Small intestine (tissue), 7 donors: ENCODE data around the gene ACSL3. TPM values are rescaled to one million over a fixed set of nuclear protein-coding genes. Genes with fewer than 3 reads are reported as not detected.

Experiments
- DNase-seq, 2 donors: peaks; one replicate each; pipeline versions ENCODE4 v3.0.0 to v3.0.0-alpha.2; 2013
- FAIRE-seq: peaks from 2 replicates; lab custom pipeline; 2012; peaks lifted over from hg19 to GRCh38; lab: Jason Lieb, UNC
- H3K27ac ChIP-seq, 3 donors: one replicate each; pipeline ENCODE4 v1.5.1; 2013; ENCODE audit warnings: low read length in 2 of 3, mild to moderate bottlenecking in 2 of 3, control low read depth in 1 of 3, inconsistent platforms in 1 of 3, low read depth in 1 of 3, moderate library complexity in 1 of 3
- H3K27me3 ChIP-seq, 3 donors: one replicate each; pipeline ENCODE4 v1.6.1; 2013; ENCODE audit warnings: low read length in 3 of 3, inconsistent platforms in 1 of 3; ENCODE audit not compliant: control insufficient read depth in 3 of 3, insufficient read depth in 3 of 3
- H3K36me3 ChIP-seq, 3 donors: one replicate each; pipeline ENCODE4 v1.6.1; 2013; ENCODE audit warnings: low read length in 3 of 3, inconsistent platforms in 1 of 3, low read depth in 1 of 3, mild to moderate bottlenecking in 1 of 3, moderate library complexity in 1 of 3; ENCODE audit not compliant: control insufficient read depth in 3 of 3, insufficient read depth in 2 of 3
- H3K4me1 ChIP-seq, 3 donors: one replicate each; pipeline ENCODE4 v1.6.1; 2013; ENCODE audit warnings: low read length in 2 of 3, inconsistent platforms in 1 of 3, low read depth in 1 of 3, mild to moderate bottlenecking in 1 of 3, moderate library complexity in 1 of 3; ENCODE audit not compliant: control insufficient read depth in 3 of 3, insufficient read depth in 2 of 3
- H3K4me3 ChIP-seq, 3 donors: one replicate each; pipeline ENCODE4 v1.5.1; 2013; ENCODE audit warnings: low read length in 3 of 3, control low read depth in 1 of 3, inconsistent platforms in 1 of 3, low read depth in 1 of 3, mild to moderate bottlenecking in 1 of 3, moderate library complexity in 1 of 3
- H3K9me3 ChIP-seq, 2 donors: one replicate each; pipeline ENCODE4 v1.6.1; 2013; ENCODE audit warnings: low read depth in 1 of 2, low read length in 1 of 2; ENCODE audit not compliant: control insufficient read depth in 2 of 2, insufficient read depth in 1 of 2
- WGBS, 3 donors: extraction: QIAGEN DNeasy Blood & Tissue Kit; methylation state at CpG; one replicate each; pipeline ENCODE4 v1.1.7; 2013; 5-methylcytosine and 5-hydroxymethylcytosine counted together
- polyA plus RNA-seq, 4 donors: library from polyadenylated mRNA; stranded (reverse) in 3 of 4; unstranded in 1 of 4; fragments of 200-250 nt in 3 of 4; fragments of 120-200 nt in 1 of 4; gene quantifications; one replicate each; pipeline versions ENCODE4 v1.2.1 to v1.2.3, GENCODE V29; 2013
- donor health status: healthy with polysubstance abuse.
- donor health status: control.
- donor health status: control.
- donor health status: Bipolar disorder and iron deficiency.
- donor health status: healthy.

Gene ACSL3
- polyA plus RNA-seq, 4 donors: 6.0 to 34.0 (median 21.2) TPM

GRCh38 chr2:222939208-222939856 is 78.5 kb downstream of the ACSL3 start:
- H3K27me3 ChIP-seq: no peaks in the 10 kb centered on the region
- 85 to 91% (median 85%) methylated on average over 6 of the region's 6 CpGs for WGBS, 3 donors
- H3K4me3 ChIP-seq: no peak overlapping the region
- peaks cover 2 to 13% (median 6%) of the 10 kb centered on the region in 3 donors for H3K36me3 ChIP-seq
- peaks cover 0 to 8% of the 10 kb centered on the region in 2 donors for H3K9me3 ChIP-seq
- DNase-seq: peak; percentile 58 to 63
- H3K27ac ChIP-seq: no peak overlapping the region
- no peak for FAIRE-seq
- H3K4me1 ChIP-seq: no peaks in the 10 kb centered on the region

- no peak for FAIRE-seq
- H3K9me3 ChIP-seq: peaks cover 0 to 8% of the 10 kb centered on the region in 2 donors
- H3K4me3 ChIP-seq: no peak overlapping the region
- H3K27ac ChIP-seq: no peak overlapping the region
- H3K4me1 ChIP-seq: no peaks in the 10 kb centered on the region
- DNase-seq: no peak
- H3K36me3 ChIP-seq: peaks cover 2 to 7% (median 6%) of the 10 kb centered on the region in 3 donors
- 92 to 97% (median 93%) methylated on average over 2 of the region's 2 CpGs for WGBS, 3 donors
- H3K27me3 ChIP-seq: no peaks in the 10 kb centered on the region
Observed at GRCh38 chr2:222939979-222940378, 79.1 kb downstream of the ACSL3 start.

- no peaks in the 10 kb centered on the region for H3K27me3 ChIP-seq
- DNase-seq (no peak), FAIRE-seq (no peak)
- peaks cover 0 to 7% of the 10 kb centered on the region in 2 donors for H3K9me3 ChIP-seq
- 93 to 94% (median 94%) methylated on average over 7 of the region's 7 CpGs for WGBS, 3 donors
- H3K36me3 ChIP-seq: peaks cover 2 to 7% (median 3%) of the 10 kb centered on the region in 3 donors
- H3K4me1 ChIP-seq: no peaks in the 10 kb centered on the region
- no peak overlapping the region for H3K27ac ChIP-seq
- H3K4me3 ChIP-seq: no peak overlapping the region
Observed at GRCh38 chr2:222941510-222942032, 80.7 kb downstream of the ACSL3 start.

- no peak overlapping the region for H3K27ac ChIP-seq
- peak; percentile 53 for FAIRE-seq
- H3K27me3 ChIP-seq: no peaks in the 10 kb centered on the region
- peaks cover 0 to 4% (median 2%) of the 10 kb centered on the region in 3 donors for H3K36me3 ChIP-seq
- H3K4me3 ChIP-seq: no peak overlapping the region
- H3K4me1 ChIP-seq: no peaks in the 10 kb centered on the region
- 88 to 94% (median 93%) methylated on average over 3 of the region's 3 CpGs for WGBS, 3 donors
- peaks cover 0 to 4% of the 10 kb centered on the region in 2 donors for H3K9me3 ChIP-seq
- no peak for DNase-seq
Observed at GRCh38 chr2:222942561-222942960, 81.7 kb downstream of the ACSL3 start.

GRCh38 chr2:222942977-222943376 is 82.1 kb downstream of the ACSL3 start:
- WGBS, 3 donors: 90 to 96% (median 93%) methylated on average over 1 of the region's 1 CpG
- H3K27me3 ChIP-seq: no peaks in the 10 kb centered on the region
- DNase-seq: no peak

GRCh38 chr2:222943820-222944219 is 83.0 kb downstream of the ACSL3 start:
- Histone ChIP-seq H3K9me3 (peaks cover 0 to 4% of the 10 kb centered on the region in 2 donors), H3K36me3 (peaks cover 0 to 4% (median 2%) of the 10 kb centered on the region in 3 donors), H3K27me3 (no peaks in the 10 kb centered on the region), H3K4me1 (no peaks in the 10 kb centered on the region), H3K27ac (no peak overlapping the region), H3K4me3 (no peak overlapping the region)
- WGBS, 3 donors: 55 to 73% (median 58%) methylated on average over 1 of the region's 1 CpG
- FAIRE-seq (no peak), DNase-seq (no peak)

More at GRCh38 chr2:222942977-222943376, 82.1 kb downstream of the ACSL3 start:
- peaks cover 0 to 4% of the 10 kb centered on the region in 2 donors for H3K9me3 ChIP-seq
- H3K4me3 ChIP-seq: no peak overlapping the region
- no peak overlapping the region for H3K27ac ChIP-seq
- FAIRE-seq: no peak
- no peaks in the 10 kb centered on the region for H3K4me1 ChIP-seq
- peaks cover 0 to 4% (median 2%) of the 10 kb centered on the region in 3 donors for H3K36me3 ChIP-seq

- DNase-seq (no peak), FAIRE-seq (no peak)
- Histone ChIP-seq H3K4me3 (no peak overlapping the region), H3K27me3 (no peaks in the 10 kb centered on the region), H3K4me1 (no peaks in the 10 kb centered on the region), H3K36me3 (peaks cover 0 to 4% (median under 1%) of the 10 kb centered on the region in 3 donors), H3K27ac (no peak overlapping the region), H3K9me3 (no peaks in the 10 kb centered on the region)
- 82 to 95% (median 94%) methylated on average over 1 of the region's 1 CpG for WGBS, 3 donors
Observed at GRCh38 chr2:222944552-222944951, 83.7 kb downstream of the ACSL3 start.

GRCh38 chr2:222944971-222945740 is 84.3 kb downstream of the ACSL3 start:
- H3K4me1 ChIP-seq: no peaks in the 10 kb centered on the region
- H3K27me3 ChIP-seq: no peaks in the 10 kb centered on the region
- no peak overlapping the region for H3K27ac ChIP-seq
- H3K9me3 ChIP-seq: no peaks in the 10 kb centered on the region
- FAIRE-seq: no peak
- no peak for DNase-seq
- H3K36me3 ChIP-seq: peaks cover 0 to 4% (median 0%) of the 10 kb centered on the region in 3 donors
- no peak overlapping the region for H3K4me3 ChIP-seq
- 70 to 88% (median 87%) methylated on average over 5 of the region's 5 CpGs for WGBS, 3 donors
